SU-DHL-6 (cell line): Measurements from ENCODE around the gene SFMBT2.

Experiments used
- H2AFZ ChIP-seq: fragments of 200-600 bp; sonication (generic); 2 replicates; pipeline ENCODE4 v1.6.1; 2014; ENCODE audit warnings: low read depth, mild to moderate bottlenecking, moderate library complexity, mixed read lengths, antibody characterized with exemption, low read length; ENCODE audit not compliant: severe bottlenecking
- H3F3A ChIP-seq: fragments of 200-600 bp; shearing (Covaris generic); 2 replicates; pipeline ENCODE4 v1.6.0; 2016; ENCODE audit warnings: antibody characterized with exemption, mild to moderate bottlenecking; ENCODE audit not compliant: insufficient read depth
- H3K27ac ChIP-seq: fragments of 200-600 bp; sonication (generic); 2 replicates; pipeline ENCODE4 v1.5.1; 2016; ENCODE audit warnings: low read depth, mild to moderate bottlenecking, low read length, moderate library complexity, mixed read lengths
- H3K27me3 ChIP-seq: fragments of 200-600 bp; sonication (generic), shearing (Covaris generic); 2 replicates; pipeline ENCODE4 v1.6.0; 2014; ENCODE audit warnings: mild to moderate bottlenecking, low read length
- H3K36me3 ChIP-seq: fragments of 200-600 bp; sonication (generic); 2 replicates; pipeline ENCODE4 v1.6.1; 2014; ENCODE audit warnings: mild to moderate bottlenecking, low read length, mixed read lengths
- H3K4me2 ChIP-seq: fragments of 300-600, 200-600 bp; shearing (Covaris generic), sonication (generic); 2 replicates; pipeline ENCODE4 v1.6.0; 2014; ENCODE audit warnings: low read length, low read depth, mild to moderate bottlenecking; ENCODE audit not compliant: poor library complexity, severe bottlenecking
- H3K4me3 ChIP-seq: fragments of 200-600 bp; sonication (generic); 2 replicates; pipeline ENCODE4 v1.5.1; 2014; ENCODE audit warnings: antibody characterized with exemption, low read length, mild to moderate bottlenecking, mixed read lengths; ENCODE audit not compliant: insufficient read depth, poor library complexity, severe bottlenecking
- H3K79me2 ChIP-seq: fragments of 200-600 bp; sonication (generic); 2 replicates; pipeline ENCODE4 v1.6.1; 2014; ENCODE audit warnings: mild to moderate bottlenecking, low read length, moderate library complexity; ENCODE audit not compliant: insufficient read depth
- H3K9ac ChIP-seq: fragments of 200-600 bp; sonication (generic); 2 replicates; pipeline ENCODE4 v1.7.0; 2014; ENCODE audit warnings: mild to moderate bottlenecking, low read length
- H3K9me2 ChIP-seq: fragments of 200-600 bp; sonication (generic); replicated peaks from 2 replicates; pipeline ENCODE4 v1.6.1; 2014; ENCODE audit warnings: low read length; ENCODE audit not compliant: insufficient read depth
- H3K9me3 ChIP-seq: fragments of 200-600 bp; sonication (generic); 2 replicates; pipeline ENCODE4 v1.6.1; 2014; ENCODE audit warnings: low read length, mixed read lengths; ENCODE audit not compliant: insufficient read depth
- H4K20me1 ChIP-seq: fragments of 200-600 bp; sonication (generic); 2 replicates; pipeline ENCODE4 v1.6.1; 2014; ENCODE audit warnings: low read depth, mild to moderate bottlenecking, antibody characterized with exemption, low read length, moderate library complexity, mixed read lengths
- CTCF ChIP-seq: fragments of 200-600 bp; sonication (generic); IDR thresholded peaks from one replicate; pipeline ENCODE4 v1.5.1; 2017; ENCODE audit warnings: antibody characterized with exemption, mild to moderate bottlenecking, low read length, moderate library complexity; ENCODE audit not compliant: insufficient read depth, poor library complexity, severe bottlenecking
- EZH2phosphoT487 ChIP-seq: fragments of 200-600 bp; sonication (generic), shearing (Covaris generic); conservative IDR thresholded peaks from 2 replicates; pipeline ENCODE4 v1.6.1; 2018; ENCODE audit warnings: mild to moderate bottlenecking, antibody characterized with exemption, low read length, moderate library complexity, mixed read lengths

Gene SFMBT2

DNA sequence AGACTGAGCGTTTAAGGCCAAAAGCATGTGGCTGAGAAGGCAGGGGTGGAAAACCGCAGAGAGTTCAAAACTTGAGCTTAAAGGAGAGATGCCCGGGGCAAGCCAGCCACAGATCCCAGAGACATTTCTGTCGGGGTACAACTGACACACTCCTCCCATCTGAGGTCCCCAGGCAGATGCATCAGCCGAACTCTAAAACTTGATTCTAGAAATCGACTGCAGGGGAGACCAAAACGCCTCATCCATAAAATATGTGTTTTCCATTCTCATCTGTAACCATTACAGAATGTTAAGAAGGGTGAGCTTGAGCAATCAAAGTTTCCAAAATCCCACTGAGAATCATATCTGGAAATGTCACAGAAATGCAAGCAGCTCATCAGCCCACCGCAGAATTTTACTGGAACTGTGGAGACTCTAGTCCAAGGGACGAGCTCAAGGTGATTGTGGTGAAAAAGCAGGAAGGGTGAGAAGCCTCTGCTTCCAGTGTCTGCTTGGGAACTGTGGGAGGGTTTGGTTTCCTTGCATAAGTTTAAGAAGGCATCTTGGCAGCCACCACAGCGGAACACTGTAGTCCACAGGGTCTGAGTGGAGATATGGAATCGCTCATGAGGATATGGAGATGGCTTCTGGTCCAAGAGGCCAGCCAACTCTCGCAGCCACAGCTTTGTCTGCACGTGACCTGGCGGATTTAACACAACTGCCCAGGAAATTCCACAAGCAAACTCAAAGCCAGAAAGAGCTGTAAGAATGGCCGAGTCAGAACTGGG, 249.2 kb downstream of the SFMBT2 start:
- Histone ChIP-seq H3K36me3 (peaks cover 4% of the 10 kb centered on the region; the same call in 1 of the 2 replicates), H3K27ac (no peak overlapping the region), H3K9me2 (no peaks in the 10 kb centered on the region), H3K4me3 (no peak overlapping the region), H3F3A (no peaks in the 10 kb centered on the region), H3K27me3 (no peaks in the 10 kb centered on the region), H2AFZ (no peak overlapping the region), H3K9ac (no peak overlapping the region), H3K9me3 (no peaks in the 10 kb centered on the region), H3K4me2 (no peak overlapping the region), H3K79me2 (no peaks in the 10 kb centered on the region), H4K20me1 (no peaks in the 10 kb centered on the region)
- no peak for TF ChIP-seq EZH2phosphoT487
- TF ChIP-seq CTCF, result no peak

DNA sequence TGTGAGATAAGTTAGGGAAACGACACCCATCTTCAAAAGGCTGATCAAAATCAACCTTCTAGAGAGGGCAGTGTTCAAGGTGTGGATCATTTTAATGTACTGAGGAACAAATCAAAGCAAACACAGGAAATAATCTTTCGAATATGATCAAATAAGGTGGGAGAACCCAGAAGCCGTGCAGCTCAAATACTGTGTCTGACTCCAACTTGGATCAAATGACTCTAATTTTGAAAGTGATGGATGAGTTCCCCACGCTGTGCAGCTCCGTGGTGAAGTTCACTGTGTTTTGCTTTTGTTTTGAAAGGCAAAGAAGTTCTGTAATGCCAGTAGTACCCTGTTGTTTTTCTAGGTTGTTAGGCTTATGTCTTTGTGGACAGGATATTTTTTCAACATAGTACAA, 250.9 kb downstream of the SFMBT2 start:
- no peak overlapping the region for H3K9ac ChIP-seq
- no peaks in the 10 kb centered on the region for H4K20me1 ChIP-seq
- no peak overlapping the region for H2AFZ ChIP-seq
- H3K9me2 ChIP-seq, result no peaks in the 10 kb centered on the region
- H3K27me3 ChIP-seq, result no peaks in the 10 kb centered on the region
- no peak overlapping the region for H3K4me2 ChIP-seq
- no peaks in the 10 kb centered on the region for H3F3A ChIP-seq
- H3K9me3 ChIP-seq, result no peaks in the 10 kb centered on the region
- H3K36me3 ChIP-seq, result peaks cover 4% of the 10 kb centered on the region; the same call in 1 of the 2 replicates
- no peak overlapping the region for H3K27ac ChIP-seq
- TF ChIP-seq EZH2phosphoT487, result no peak
- no peak for TF ChIP-seq CTCF
- no peaks in the 10 kb centered on the region for H3K79me2 ChIP-seq
- H3K4me3 ChIP-seq, result no peak overlapping the region

DNA sequence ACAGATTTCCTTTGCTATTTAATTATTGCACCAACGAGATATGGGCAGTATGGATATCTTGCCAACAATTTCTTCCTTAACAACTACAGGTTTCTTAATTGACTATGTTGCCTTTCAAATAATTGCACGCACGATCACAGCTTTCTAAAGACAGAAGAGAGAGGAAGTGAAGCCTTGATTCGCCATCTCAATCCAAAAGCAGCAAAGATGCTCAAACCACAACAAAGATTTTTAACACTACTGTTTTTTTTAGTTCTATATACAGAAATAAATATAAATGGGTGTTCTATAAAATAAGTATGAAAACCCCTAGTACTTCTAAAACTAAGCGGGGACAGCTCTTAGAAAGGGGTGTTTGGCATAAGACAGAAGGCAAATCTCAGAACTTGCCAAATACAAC, 251.3 kb downstream of the SFMBT2 start:
- H3K9me2 ChIP-seq, result no peaks in the 10 kb centered on the region
- peaks cover 4% of the 10 kb centered on the region; the same call in 1 of the 2 replicates for H3K36me3 ChIP-seq
- no peak overlapping the region for H3K9ac ChIP-seq
- no peak for TF ChIP-seq CTCF
- TF ChIP-seq EZH2phosphoT487, result no peak
- no peaks in the 10 kb centered on the region for H3K9me3 ChIP-seq
- H3K4me2 ChIP-seq, result no peak overlapping the region
- no peaks in the 10 kb centered on the region for H3K79me2 ChIP-seq
- H4K20me1 ChIP-seq, result no peaks in the 10 kb centered on the region
- H2AFZ ChIP-seq, result no peak overlapping the region
- no peaks in the 10 kb centered on the region for H3K27me3 ChIP-seq
- no peak overlapping the region for H3K4me3 ChIP-seq
- no peak overlapping the region for H3K27ac ChIP-seq
- no peaks in the 10 kb centered on the region for H3F3A ChIP-seq
